Trophoblast cell (in vitro differentiated cells and primary cell): ENCODE measurements around the gene KRT74. TPM values are rescaled to one million over a fixed set of nuclear protein-coding genes. Genes with fewer than 3 reads are reported as not detected.
A peak's percentile ranks its signal among the peaks of the same experiment; 100 is the strongest.

ENCODE experiments used
- DNase-seq, 2 donors: peaks; one replicate each; pipeline ENCODE4 v3.0.0-alpha.2; 2016
- H2AFZ ChIP-seq: 2 replicates; pipeline ENCODE4 v1.6.1; 2013; ENCODE audit warnings: low read length, moderate library complexity, mild to moderate bottlenecking; ENCODE audit not compliant: insufficient read depth, poor library complexity
- H2AK5ac ChIP-seq: 2 replicates; pipeline ENCODE4 v1.6.1; 2013; ENCODE audit warnings: mild to moderate bottlenecking, low read length
- H2BK120ac ChIP-seq: 2 replicates; pipeline ENCODE4 v1.6.1; 2013; ENCODE audit warnings: low read length, mild to moderate bottlenecking, moderate library complexity; ENCODE audit not compliant: insufficient read depth, poor library complexity
- H2BK12ac ChIP-seq: 2 replicates; pipeline ENCODE4 v1.6.1; 2013; ENCODE audit warnings: mild to moderate bottlenecking, low read length, moderate library complexity
- H2BK5ac ChIP-seq: 2 replicates; pipeline ENCODE4 v1.6.1; 2013; ENCODE audit warnings: low read length, low read depth, moderate library complexity, mild to moderate bottlenecking; ENCODE audit not compliant: poor library complexity
- H3K14ac ChIP-seq: 2 replicates; pipeline ENCODE4 v1.6.1; 2013; ENCODE audit warnings: mild to moderate bottlenecking, low read length
- H3K18ac ChIP-seq: 2 replicates; pipeline ENCODE4 v1.6.1; 2013; ENCODE audit warnings: mild to moderate bottlenecking, low read length
- H3K23ac ChIP-seq: 2 replicates; pipeline ENCODE4 v1.6.1; 2013; ENCODE audit warnings: low read length
- H3K27ac ChIP-seq: 2 replicates; pipeline ENCODE4 v1.5.1; 2013; ENCODE audit warnings: low read depth, mild to moderate bottlenecking, inconsistent platforms, low read length, moderate library complexity
- H3K27me3 ChIP-seq: 2 replicates; pipeline ENCODE4 v1.6.1; 2013; ENCODE audit warnings: inconsistent platforms, mild to moderate bottlenecking, low read length, moderate library complexity; ENCODE audit not compliant: insufficient read depth
- H3K36me3 ChIP-seq, 2 experiments: 1 replicate in 1 of 2; 2 replicates in 1 of 2; pipeline ENCODE4 v1.6.1; 2013; ENCODE audit warnings: low read length in 2 of 2, mild to moderate bottlenecking in 2 of 2, moderate library complexity in 1 of 2; ENCODE audit not compliant: insufficient read depth in 2 of 2, control insufficient read depth in 1 of 2
- H3K4ac ChIP-seq: 2 replicates; pipeline ENCODE4 v1.6.1; 2013; ENCODE audit warnings: low read depth, mild to moderate bottlenecking, low read length, moderate library complexity
- H3K4me1 ChIP-seq, 2 experiments: 1 replicate in 1 of 2; 2 replicates in 1 of 2; pipeline ENCODE4 v1.6.1; 2013; ENCODE audit warnings: low read length in 2 of 2, mild to moderate bottlenecking in 2 of 2, moderate library complexity in 1 of 2; ENCODE audit not compliant: insufficient read depth in 2 of 2, control insufficient read depth in 1 of 2
- H3K4me2 ChIP-seq: 2 replicates; pipeline ENCODE4 v1.6.1; 2013; ENCODE audit warnings: inconsistent platforms, mild to moderate bottlenecking, low read length, moderate library complexity
- H3K4me3 ChIP-seq: 2 replicates; pipeline ENCODE4 v1.5.1; 2013; ENCODE audit warnings: mild to moderate bottlenecking, low read depth, low read length, inconsistent platforms
- H3K79me1 ChIP-seq: one replicate; pipeline ENCODE4 v1.6.1; 2013; ENCODE audit warnings: low read length
- H3K79me2 ChIP-seq: 2 replicates; pipeline ENCODE4 v1.6.1; 2013; ENCODE audit warnings: low read length, mild to moderate bottlenecking; ENCODE audit not compliant: control insufficient read depth, insufficient read depth, poor library complexity
- H3K9ac ChIP-seq: 2 replicates; pipeline ENCODE4 v1.6.1; 2013; ENCODE audit warnings: mild to moderate bottlenecking, low read length
- H3K9me3 ChIP-seq: 2 replicates; pipeline ENCODE4 v1.6.1; 2013; ENCODE audit warnings: low read depth, mild to moderate bottlenecking, control low read depth, inconsistent platforms, low read length; ENCODE audit not compliant: insufficient read depth
- H4K12ac ChIP-seq: 2 replicates; pipeline ENCODE4 v1.6.1; 2013; ENCODE audit warnings: low read depth, mild to moderate bottlenecking, low read length, moderate library complexity
- H4K8ac ChIP-seq: 2 replicates; pipeline ENCODE4 v1.6.1; 2013; ENCODE audit warnings: low read depth, mild to moderate bottlenecking, low read length, moderate library complexity
- H4K91ac ChIP-seq: one replicate; pipeline ENCODE4 v1.6.1; 2013; ENCODE audit warnings: low read depth, mild to moderate bottlenecking, low read length, moderate library complexity
- WGBS: extraction: QIAGEN DNeasy Blood & Tissue Kit; methylation state at CpG from one replicate; pipeline ENCODE4 v1.1.7; 2013; ENCODE audit warnings: missing lambda C conversion rate; ENCODE audit not compliant: insufficient read length, insufficient coverage; ENCODE audit errors: extremely low coverage; 5-methylcytosine and 5-hydroxymethylcytosine counted together
- polyA plus RNA-seq: library from polyadenylated mRNA; stranded (reverse); fragments of 200-250 nt; gene quantifications from 2 replicates; pipeline ENCODE4 v1.2.3, GENCODE V29; 2013

The KRT74 gene
- 0.11 and 0.12 TPM in 2 replicates for polyA plus RNA-seq

DNA sequence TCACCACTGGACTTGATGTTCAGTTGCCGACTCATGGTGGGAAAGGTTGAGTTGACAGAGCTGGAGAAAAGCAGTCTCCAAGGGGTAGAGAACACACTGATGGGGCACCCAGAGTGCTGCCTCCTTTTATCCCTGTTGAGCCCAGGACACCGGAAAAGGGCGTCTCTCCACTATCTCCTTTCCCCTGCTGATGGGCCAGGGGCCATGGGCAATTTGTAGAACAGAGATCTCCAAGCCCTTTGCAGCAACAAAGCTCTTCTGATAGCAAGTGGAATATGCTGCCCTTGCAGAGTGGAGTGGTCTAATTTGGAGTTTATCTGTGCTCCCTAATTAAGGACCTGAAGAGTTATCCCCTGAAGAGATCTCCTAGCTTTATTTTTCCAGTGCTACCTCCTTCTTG, at the start of gene KRT74:
KRT74 (minus strand) TSS at position 101 of the 400 bp plus-strand sequence; CDS start at position 35, 66 bp downstream.
- Histone ChIP-seq H3K23ac (no peak within 1 kb of the TSS), H3K79me2 (no peaks in the 10 kb centered on the region), H3K4ac (no peak within 1 kb of the TSS), H4K12ac (no peak within 1 kb of the TSS), H3K18ac (no peak within 1 kb of the TSS), H3K9me3 (peaks cover 3% of the 10 kb centered on the region), H3K27me3 (no peaks in the 10 kb centered on the region), H4K91ac (no peak within 1 kb of the TSS), H3K4me1 (peaks cover 0 to 2% of the 10 kb centered on the region in 2 experiments), H2BK12ac (no peak within 1 kb of the TSS), H3K36me3 (no peaks in the 10 kb centered on the region), H2BK5ac (no peak within 1 kb of the TSS), H2BK120ac (no peak within 1 kb of the TSS), H3K79me1 (no peaks in the 10 kb centered on the region), H3K4me2 (no peak within 1 kb of the TSS), H4K8ac (no peak within 1 kb of the TSS), H3K27ac (no peak within 1 kb of the TSS), H2AFZ (no peak within 1 kb of the TSS), H2AK5ac (no peak within 1 kb of the TSS), H3K4me3 (peak within 1 kb of the TSS; percentile 47), H3K9ac (no peak within 1 kb of the TSS), H3K14ac (no peak within 1 kb of the TSS)
- no peak for DNase-seq
- no CpG with 5 or more reads among the region's 3 CpGs for WGBS

DNA sequence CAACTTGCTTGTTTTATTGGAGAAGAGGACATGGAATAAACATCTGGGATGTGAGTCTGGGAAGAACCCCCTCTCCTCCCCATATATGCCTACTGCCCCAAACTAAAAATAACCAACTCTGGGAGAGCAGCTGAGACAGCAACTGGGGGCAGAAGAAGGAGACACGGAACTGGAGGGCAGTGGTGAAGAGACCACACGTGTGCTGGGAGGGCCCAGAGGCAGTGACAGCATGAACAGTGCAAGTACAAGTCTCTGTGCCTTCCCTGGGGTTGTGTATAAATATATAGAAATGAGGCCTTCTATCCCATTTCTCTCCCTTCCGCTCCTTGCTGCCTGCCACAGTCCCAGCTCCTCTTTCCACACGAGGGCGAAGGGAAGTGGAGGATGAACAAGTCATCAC, 48.7 kb upstream of the KRT74 start:
- Histone ChIP-seq H3K14ac (no peak overlapping the region), H3K79me2 (no peaks in the 10 kb centered on the region), H3K18ac (no peak overlapping the region), H3K79me1 (no peaks in the 10 kb centered on the region), H3K23ac (no peak overlapping the region), H4K12ac (no peak overlapping the region), H3K4me1 (no peaks in the 10 kb centered on the region), H3K4me2 (no peak overlapping the region), H2AFZ (no peak overlapping the region), H3K4me3 (no peak overlapping the region), H3K9me3 (peaks cover 3% of the 10 kb centered on the region), H3K36me3 (no peaks in the 10 kb centered on the region), H2AK5ac (no peak overlapping the region), H4K8ac (no peak overlapping the region), H3K9ac (no peak overlapping the region), H2BK12ac (no peak overlapping the region), H2BK120ac (no peak overlapping the region), H3K4ac (no peak overlapping the region), H3K27me3 (no peaks in the 10 kb centered on the region), H2BK5ac (no peak overlapping the region), H4K91ac (no peak overlapping the region), H3K27ac (no peak overlapping the region)
- WGBS: no CpG with 5 or more reads among the region's 5 CpGs
- DNase-seq: no peak

DNA sequence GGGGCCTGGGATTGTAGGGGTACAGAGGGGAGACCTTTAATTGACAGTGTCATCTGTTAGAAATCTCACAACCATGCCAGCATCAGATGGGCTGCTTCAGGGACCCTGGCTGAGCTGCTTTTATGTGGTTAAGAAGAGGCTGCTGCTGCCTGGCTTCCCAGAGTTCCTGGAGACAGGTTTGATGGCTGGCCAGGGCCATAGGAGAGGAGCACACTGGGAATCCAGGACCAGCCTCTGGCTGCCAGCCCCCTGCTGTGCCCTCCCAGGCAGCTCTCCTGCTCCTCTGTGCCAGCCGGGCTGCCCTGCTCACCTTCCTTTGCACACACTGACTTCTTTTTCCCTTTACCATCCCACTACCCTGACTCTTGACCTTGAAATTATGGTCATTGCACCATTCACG, 45.2 kb upstream of the KRT74 start:
- WGBS: no CpG with 5 or more reads among the region's 2 CpGs

DNA sequence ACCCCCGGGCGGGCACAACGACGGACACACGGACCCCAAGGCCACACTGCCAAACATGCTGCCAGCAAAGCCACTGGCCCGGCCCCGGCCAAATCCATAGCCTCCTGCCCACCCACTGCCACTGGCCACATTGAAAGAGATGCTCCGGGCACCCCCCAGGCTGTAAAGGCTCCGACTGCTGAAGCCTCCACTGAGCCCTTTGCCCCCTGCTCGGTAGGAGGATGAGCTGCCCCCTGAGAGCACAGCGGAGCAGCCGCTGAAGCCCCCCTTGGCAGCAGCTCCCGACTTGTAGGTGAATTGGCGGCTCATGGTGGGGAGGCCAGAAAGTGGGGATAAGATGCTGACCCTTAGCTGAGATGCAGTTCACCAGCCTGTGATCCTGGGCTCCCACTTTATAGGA, 44.6 kb upstream of the KRT74 start, which contains the start of gene KRT73:
KRT73 (minus strand) TSS at position 344 of the 400 bp plus-strand sequence; CDS start at position 309, 35 bp downstream.
- H3K4me3 ChIP-seq: no peak within 1 kb of the TSS
- no peak within 1 kb of the TSS for H3K18ac ChIP-seq
- no peaks in the 10 kb centered on the region for H3K27me3 ChIP-seq
- H3K79me1 ChIP-seq: no peaks in the 10 kb centered on the region
- no peak within 1 kb of the TSS for H2BK5ac ChIP-seq
- H3K9me3 ChIP-seq: peaks cover 5% of the 10 kb centered on the region
- WGBS: no CpG with 5 or more reads among the region's 14 CpGs
- H2BK12ac ChIP-seq: no peak within 1 kb of the TSS
- no peak within 1 kb of the TSS for H4K12ac ChIP-seq
- H3K9ac ChIP-seq: no peak within 1 kb of the TSS
- no peak within 1 kb of the TSS for H3K27ac ChIP-seq
- H2AK5ac ChIP-seq: no peak within 1 kb of the TSS
- H3K4ac ChIP-seq: no peak within 1 kb of the TSS
- H3K4me1 ChIP-seq: no peaks in the 10 kb centered on the region
- no peak within 1 kb of the TSS for H3K23ac ChIP-seq
- H3K79me2 ChIP-seq: no peaks in the 10 kb centered on the region
- no peak for DNase-seq
- H3K36me3 ChIP-seq: no peaks in the 10 kb centered on the region
- no peak within 1 kb of the TSS for H2BK120ac ChIP-seq
- H2AFZ ChIP-seq: no peak within 1 kb of the TSS
- H4K91ac ChIP-seq: no peak within 1 kb of the TSS
- no peak within 1 kb of the TSS for H3K4me2 ChIP-seq
- H3K14ac ChIP-seq: no peak within 1 kb of the TSS
- no peak within 1 kb of the TSS for H4K8ac ChIP-seq

More for the DNA sequence above, 45.2 kb upstream of the KRT74 start:
- H3K4me1 ChIP-seq: no peaks in the 10 kb centered on the region
- no peaks in the 10 kb centered on the region for H3K36me3 ChIP-seq
- H4K8ac ChIP-seq: no peak overlapping the region
- no peaks in the 10 kb centered on the region for H3K79me1 ChIP-seq
- no peak overlapping the region for H3K4me2 ChIP-seq
- no peak overlapping the region for H3K9ac ChIP-seq
- no peak overlapping the region for H3K14ac ChIP-seq
- no peak overlapping the region for H3K18ac ChIP-seq
- H2BK12ac ChIP-seq: no peak overlapping the region
- DNase-seq: no peak
- no peaks in the 10 kb centered on the region for H3K79me2 ChIP-seq
- no peak overlapping the region for H2BK5ac ChIP-seq
- H3K27me3 ChIP-seq: no peaks in the 10 kb centered on the region
- H4K12ac ChIP-seq: no peak overlapping the region
- H2AFZ ChIP-seq: no peak overlapping the region
- H3K4me3 ChIP-seq: no peak overlapping the region
- H2AK5ac ChIP-seq: no peak overlapping the region
- no peak overlapping the region for H3K27ac ChIP-seq
- no peak overlapping the region for H3K4ac ChIP-seq
- peaks cover 3% of the 10 kb centered on the region for H3K9me3 ChIP-seq
- H2BK120ac ChIP-seq: no peak overlapping the region
- H3K23ac ChIP-seq: no peak overlapping the region
- no peak overlapping the region for H4K91ac ChIP-seq
